IMR-90 (cell line): ENCODE data around the gene PTCD2. TPM values are rescaled to one million over a fixed set of nuclear protein-coding genes. Genes with fewer than 3 reads are reported as not detected.
A peak's percentile ranks its signal among the peaks of the same experiment; 100 is the strongest.

Experiments used
- ATAC-seq: fragments of 200-7000 bp; cut with Tn5 transposase; 2 replicates; pipeline ENCODE4 v1.9.1; 2020; ENCODE audit warnings: low read depth, mild to moderate bottlenecking, moderate library complexity
- BruUV-seq: library from RNA; stranded (reverse); fragments of 400-500 nt; replicated peaks from 2 replicates; lab custom pipeline; 2021; lab: Mats Ljungman, UMichigan
- CTCF ChIA-PET: fragments of 300-600 bp; formaldehyde crosslinking; extraction: SDS; loops from one replicate; lab custom pipeline; 2021; ENCODE audit warnings: antibody characterized with exemption; lab: Yijun Ruan, JAX
- POLR2A ChIA-PET: fragments of 300-600 bp; sonication (Branson Sonifier 250); formaldehyde crosslinking; loops from one replicate; lab custom pipeline; 2022; ENCODE audit warnings: antibody characterized with exemption; ENCODE audit not compliant: unreplicated experiment; lab: Charles Lee
- DNase-seq: peaks from one replicate; pipeline ENCODE4 v3.0.0; 2013
- H2AFZ ChIP-seq: replicated peaks from 2 replicates; pipeline ENCODE3; 2013; ENCODE audit warnings: low read length, mild to moderate bottlenecking; ENCODE audit not compliant: poor library complexity
- H2AK5ac ChIP-seq: 2 replicates; pipeline ENCODE4 v1.6.1; 2013; ENCODE audit warnings: low read depth, low read length, inconsistent platforms
- H2AK9ac ChIP-seq: replicated peaks from 2 replicates; pipeline ENCODE3; 2013; ENCODE audit warnings: mild to moderate bottlenecking, low read depth, low read length, moderate library complexity; ENCODE audit not compliant: poor library complexity
- H2BK120ac ChIP-seq: 2 replicates; pipeline ENCODE4 v1.6.1; 2013; ENCODE audit warnings: low read depth, low read length, inconsistent platforms
- H2BK15ac ChIP-seq: 3 replicates; pipeline ENCODE4 v1.6.1; 2013; ENCODE audit warnings: low read depth, low read length, inconsistent platforms
- H2BK20ac ChIP-seq: 2 replicates; pipeline ENCODE4 v1.6.1; 2013; ENCODE audit warnings: low read depth, mild to moderate bottlenecking, inconsistent platforms, low read length, moderate library complexity
- H2BK5ac ChIP-seq: 2 replicates; pipeline ENCODE4 v1.6.1; 2013; ENCODE audit warnings: mild to moderate bottlenecking, low read depth, low read length, inconsistent platforms; ENCODE audit not compliant: poor library complexity, severe bottlenecking
- H3K14ac ChIP-seq: replicated peaks from 2 replicates; pipeline ENCODE4 v1.6.1; 2013; ENCODE audit warnings: low read depth, low read length, inconsistent platforms
- H3K18ac ChIP-seq: 2 replicates; pipeline ENCODE4 v1.6.1; 2013; ENCODE audit warnings: low read depth, low read length, control low read depth
- H3K23ac ChIP-seq: 2 replicates; pipeline ENCODE4 v1.6.1; 2013; ENCODE audit warnings: low read depth, low read length, inconsistent platforms
- H3K27ac ChIP-seq: 2 replicates; pipeline ENCODE4 v1.5.1; 2013; ENCODE audit warnings: mild to moderate bottlenecking, control low read depth, low read length; ENCODE audit not compliant: insufficient read depth
- H3K27me3 ChIP-seq: 2 replicates; pipeline ENCODE4 v1.6.1; 2013; ENCODE audit warnings: low read length; ENCODE audit not compliant: control insufficient read depth, insufficient read depth
- H3K36me3 ChIP-seq: 2 replicates; pipeline ENCODE4 v1.6.1; 2013; ENCODE audit warnings: low read length, mixed read lengths; ENCODE audit not compliant: control insufficient read depth, insufficient read depth
- H3K4ac ChIP-seq: 2 replicates; pipeline ENCODE4 v1.6.1; 2013; ENCODE audit warnings: low read depth, low read length, inconsistent platforms
- H3K4me1 ChIP-seq: 2 replicates; pipeline ENCODE4 v1.6.1; 2013; ENCODE audit warnings: low read length, mixed read lengths; ENCODE audit not compliant: control insufficient read depth, insufficient read depth
- H3K4me2 ChIP-seq: 2 replicates; pipeline ENCODE4 v1.6.1; 2013; ENCODE audit warnings: low read depth, mild to moderate bottlenecking, control low read depth, low read length, moderate library complexity
- H3K4me3 ChIP-seq: 2 replicates; pipeline ENCODE4 v1.5.1; 2013; ENCODE audit warnings: low read depth, mild to moderate bottlenecking, control low read depth, low read length, moderate library complexity; ENCODE audit not compliant: insufficient read depth
- H3K56ac ChIP-seq: 2 replicates; pipeline ENCODE4 v1.6.1; 2013; ENCODE audit warnings: low read length, inconsistent platforms; ENCODE audit not compliant: insufficient read depth; ENCODE audit errors: extremely low read depth
- H3K79me1 ChIP-seq, 2 experiments: 2 replicates each; pipeline ENCODE4 v1.6.1; 2013; ENCODE audit warnings: low read length in 2 of 2, inconsistent platforms in 1 of 2, low read depth in 1 of 2
- H3K9ac ChIP-seq: 2 replicates; pipeline ENCODE4 v1.6.1; 2013; ENCODE audit warnings: low read depth, low read length, control low read depth
- H3K9me1 ChIP-seq: 2 replicates; pipeline ENCODE4 v1.6.1; 2013; ENCODE audit warnings: low read length, inconsistent platforms; ENCODE audit not compliant: insufficient read depth
- H3K9me3 ChIP-seq: 2 replicates; pipeline ENCODE4 v1.6.1; 2013; ENCODE audit warnings: low read length; ENCODE audit not compliant: control insufficient read depth, insufficient read depth
- H4K20me1 ChIP-seq: 2 replicates; pipeline ENCODE4 v1.6.1; 2013; ENCODE audit warnings: low read length, inconsistent platforms; ENCODE audit not compliant: insufficient read depth
- H4K5ac ChIP-seq: 2 replicates; pipeline ENCODE4 v1.6.1; 2013; ENCODE audit warnings: mild to moderate bottlenecking, low read depth, low read length, control low read depth
- H4K8ac ChIP-seq, 2 experiments: 2 replicates each; pipeline ENCODE4 v1.6.1; 2013; ENCODE audit warnings: low read depth in 2 of 2, low read length in 2 of 2, control low read depth in 1 of 2, inconsistent platforms in 1 of 2
- H4K91ac ChIP-seq: 2 replicates; pipeline ENCODE4 v1.6.1; 2013; ENCODE audit warnings: low read depth, low read length, inconsistent platforms; ENCODE audit not compliant: insufficient read depth
- CTCF ChIP-seq: conservative IDR thresholded peaks from 2 replicates; pipeline ENCODE4 v1.5.1; 2012; ENCODE audit warnings: mild to moderate bottlenecking, low read depth, low read length, improper control_type of control experiment
- MAZ ChIP-seq: IDR thresholded peaks from 2 replicates; pipeline ENCODE4 v1.6.1; 2012; ENCODE audit warnings: low read depth, mild to moderate bottlenecking, low read length, improper control_type of control experiment, moderate library complexity, borderline replicate concordance
- MXI1 ChIP-seq: IDR thresholded peaks from 2 replicates; pipeline ENCODE4 v1.6.1; 2012; ENCODE audit warnings: low read depth, mild to moderate bottlenecking, low read length, moderate library complexity, borderline replicate concordance
- POLR2A ChIP-seq: IDR thresholded peaks from 2 replicates; pipeline ENCODE4 v1.6.1; 2012; ENCODE audit warnings: mild to moderate bottlenecking, low read depth, low read length
- RFX5 ChIP-seq: IDR thresholded peaks from 2 replicates; pipeline ENCODE4 v1.8.0; 2012; ENCODE audit warnings: low read depth, mild to moderate bottlenecking, low read length, moderate library complexity
- WGBS, 2 experiments: methylation state at CpG; one replicate each; pipeline versions ENCODE4 v1.1.5 to v1.1.7; 2013; ENCODE audit warnings: missing lambda C conversion rate in 2 of 2; ENCODE audit not compliant: insufficient read length in 1 of 2; ENCODE audit errors: extremely low coverage in 2 of 2; 5-methylcytosine and 5-hydroxymethylcytosine counted together
- dilution Hi-C: fragments of 300-500 bp; cut with HindIII; formaldehyde crosslinking; loops from one replicate; pipeline ENCODE4 v1.14.3; 2018; ENCODE audit warnings: low sequenced_read_pairs; ENCODE audit not compliant: unreplicated experiment
- in situ Hi-C: fragments of 300-500 bp; cut with MboI; formaldehyde crosslinking; loops from 3 replicates; pipeline ENCODE4 v1.14.3; 2019; ENCODE audit warnings: low sequenced_read_pairs, inconsistent platforms, mixed read lengths
- intact Hi-C: fragments of 100-400 bp; cut with micrococcal nuclease; formaldehyde crosslinking; loops from 2 replicates; pipeline ENCODE4 v1.10.0; 2022
- polyA plus RNA-seq, 3 experiments: library from polyadenylated mRNA; depleted of rRNA; stranded (reverse); fragments of >200 nt; gene quantifications; 2 replicates each; pipeline ENCODE4 v1.2.3, GENCODE V29; 2012; ENCODE audit warnings: low replicate concordance in 1 of 3
- total RNA-seq: library from RNA; depleted of rRNA; stranded (reverse); fragments of >200 nt; gene quantifications from 2 replicates; pipeline ENCODE4 v1.2.3, GENCODE V29; 2012

The PTCD2 gene
- total and polyA plus RNA-seq, 2 of the 4 experiments (the other 2 are of a cell fraction) = 6.5 to 9.9 TPM

GRCh38 chr5:72314571-72315172 lies 5.5 kb upstream of the PTCD2 start:
- H3K4me3 ChIP-seq = peak overlapping the region; percentile 2; the same call in 1 of the 2 replicates
- no peaks in the 10 kb centered on the region for H3K9me3 ChIP-seq
- ChIA-PET CTCF (interaction anchor here (0.6 to 1.9 kb wide), 5 partner anchors 10 to 173 kb away, joined by 3 to 10 read pairs (median 3); no protein-coding TSS in a partner anchor), POLR2A (no interaction called here)
- H2BK20ac ChIP-seq = no peak overlapping the region
- no peaks in the 10 kb centered on the region for H3K27me3 ChIP-seq
- no peak overlapping the region for H3K56ac ChIP-seq
- peak; percentile 29; the same call in 1 of the 2 replicates for TF ChIP-seq CTCF
- no peak for TF ChIP-seq MXI1
- TF ChIP-seq RFX5 = no peak
- no peak for TF ChIP-seq MAZ
- no peak for TF ChIP-seq POLR2A
- intact Hi-C loops = no loop called here
- no peak overlapping the region for H3K9ac ChIP-seq
- no peak overlapping the region for H3K18ac ChIP-seq
- peak overlapping the region; percentile 69; the same call in 1 of the 2 replicates for H3K4me2 ChIP-seq
- no peak overlapping the region for H3K27ac ChIP-seq
- peaks cover 6% of the 10 kb centered on the region; the same call in 1 of the 2 replicates for H3K36me3 ChIP-seq
- no peaks in the 10 kb centered on the region for H4K20me1 ChIP-seq
- no peak overlapping the region for H2AFZ ChIP-seq
- in situ Hi-C loops = loop anchor here (25.0 kb wide), 1 partner anchor 727 kb away; the partner anchor contains the start of gene MCCC2
- H2BK120ac ChIP-seq = no peak overlapping the region
- peaks cover 6 to 37% of the 10 kb centered on the region in 2 experiments for H3K79me1 ChIP-seq
- ATAC-seq (peak; percentile 65; the same call in 1 of the 2 replicates), DNase-seq (peak; percentile 82)
- no peaks in the 10 kb centered on the region for H3K4me1 ChIP-seq
- no CpG with 5 or more reads among the region's 3 CpGs for WGBS, 2 experiments
- no peak overlapping the region for H2BK5ac ChIP-seq
- H2BK15ac ChIP-seq = no peak overlapping the region
- no TSS peak for BruUV-seq
- no peak overlapping the region for H4K8ac ChIP-seq
- H3K9me1 ChIP-seq = peaks cover 6% of the 10 kb centered on the region
- no peak overlapping the region for H3K23ac ChIP-seq
- dilution Hi-C loops = no loop called here
- no peak overlapping the region for H2AK9ac ChIP-seq
- no peak overlapping the region for H3K4ac ChIP-seq
- H3K14ac ChIP-seq = no peak overlapping the region
- H4K91ac ChIP-seq = no peak overlapping the region
- H2AK5ac ChIP-seq = 0 out of 2 replicates have a peak overlapping the region, but pooled peaks have one; percentile 7
- H4K5ac ChIP-seq = no peak overlapping the region
